Activated naive CD4-positive, alpha-beta T cell treated with anti-CD3 and anti-CD28 coated beads for 36 hours (primary cell): ENCODE measurements around the gene CCDC88A. TPM values are rescaled to one million over a fixed set of nuclear protein-coding genes. Genes with fewer than 3 reads are reported as not detected.
"Not testable (repeated sequence)": the region's sequence is repeated elsewhere in the genome, so short reads cannot be mapped to it uniquely, and the experiment has no call there.

ENCODE experiments used
- CTCF ChIA-PET: fragments of 350-600 bp; sonication (Branson Sonifier 250); formaldehyde crosslinking; loops from one replicate; lab custom pipeline; 2021; ENCODE audit warnings: antibody characterized with exemption; lab: Charles Lee
- DNase-seq: peaks from one replicate; pipeline ENCODE4 v3.0.0-alpha.2; 2020
- H3K27ac Mint-ChIP-seq: one replicate; pipeline ENCODE4 v1.8.0; 2021; ENCODE audit warnings: mild to moderate bottlenecking, mixed read lengths
- H3K27me3 Mint-ChIP-seq: one replicate; pipeline ENCODE4 v1.8.0; 2021; ENCODE audit warnings: low read depth, mixed read lengths
- H3K36me3 Mint-ChIP-seq: one replicate; pipeline ENCODE4 v1.8.0; 2021; ENCODE audit warnings: low read depth, mixed read lengths
- H3K4me1 Mint-ChIP-seq: one replicate; pipeline ENCODE4 v1.8.0; 2021; ENCODE audit warnings: low read depth, mixed read lengths
- H3K4me3 Mint-ChIP-seq: one replicate; pipeline ENCODE4 v1.8.0; 2021; ENCODE audit warnings: mild to moderate bottlenecking, moderate library complexity, mixed read lengths
- H3K9me3 Mint-ChIP-seq: one replicate; pipeline ENCODE4 v1.8.0; 2021; ENCODE audit warnings: mixed read lengths
- intact Hi-C: fragments of 100-400 bp; cut with micrococcal nuclease; formaldehyde crosslinking; loops from one replicate; pipeline ENCODE4 v1.15.1; 2023
- total RNA-seq, 2 experiments: library from RNA; stranded (reverse); gene quantifications; one replicate each; pipeline ENCODE4 v1.2.3, GENCODE V29; 2021

Gene CCDC88A
- 10 to 100 TPM in 1 of 2 experiments, 1 to 10 TPM in 1; 9.7 to 10.7 TPM for total RNA-seq

DNA sequence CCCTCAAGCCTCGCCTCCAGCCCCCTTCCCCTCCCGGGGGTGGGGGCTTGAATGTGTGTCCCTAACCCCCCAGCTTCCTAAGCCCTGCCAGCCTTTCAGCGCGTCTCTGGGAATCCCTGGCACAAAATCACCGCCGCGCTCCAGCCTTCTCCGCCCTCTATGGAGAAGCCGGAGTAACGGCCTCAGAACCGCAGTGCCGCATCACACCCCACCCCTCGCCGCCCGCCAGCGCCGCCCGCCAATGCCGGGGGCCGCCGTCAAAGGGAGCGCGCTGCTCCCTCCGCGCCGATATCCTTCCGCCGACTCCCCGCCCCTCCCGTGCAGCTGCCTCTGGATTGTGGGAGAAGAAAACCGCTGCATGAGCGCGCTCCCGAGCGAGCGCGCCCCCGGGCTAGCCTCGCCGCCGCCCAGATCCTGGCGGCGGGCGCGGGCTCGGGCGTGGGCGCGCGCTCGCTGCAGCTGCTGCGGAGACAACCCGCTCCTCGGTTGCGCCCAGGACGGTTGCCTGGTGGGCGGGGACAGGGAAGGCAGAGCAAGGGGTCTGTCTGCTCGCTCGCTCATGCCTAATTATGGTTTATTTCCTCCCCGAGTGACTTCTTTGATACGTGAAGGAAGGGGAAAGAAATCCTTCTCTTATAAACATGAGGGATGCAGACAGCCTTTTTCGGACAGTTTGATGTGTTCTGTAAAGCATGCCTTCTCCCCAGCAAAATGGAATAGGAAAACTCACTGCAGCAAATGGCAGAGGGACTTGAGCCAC is at the start of gene CCDC88A:
Gene CCDC88A, minus strand, starts transcription at position 178 of the 760 bp plus-strand sequence. CDS start 777 bp downstream, outside the sequence.
- H3K36me3 Mint-ChIP-seq: peaks cover 1% of the 10 kb centered on the region
- H3K27me3 Mint-ChIP-seq: peaks cover 10% of the 10 kb centered on the region
- intact Hi-C loops: loop anchor here (1.0 to 5.0 kb wide), 11 partner anchors 99 to 518 kb away; partner anchors contain the start of genes CFAP36, CLHC1, MTIF2 and PNPT1
- H3K4me1 Mint-ChIP-seq: peaks cover 18% of the 10 kb centered on the region
- CTCF ChIA-PET: interaction anchor here (0.9 to 1.6 kb wide), 2 partner anchors 12 to 135 kb away, joined by 4 to 5 read pairs; no protein-coding TSS in a partner anchor
- DNase-seq: peak; percentile 89
- H3K27ac Mint-ChIP-seq: peak within 1 kb of the TSS; percentile 53
- peak within 1 kb of the TSS; percentile 86 for H3K4me3 Mint-ChIP-seq
- no peaks in the 10 kb centered on the region for H3K9me3 Mint-ChIP-seq

- Mint-ChIP-seq H3K4me3 (no peak overlapping the region), H3K36me3 (no peaks in the 10 kb centered on the region), H3K4me1 (no peaks in the 10 kb centered on the region), H3K9me3 (no peaks in the 10 kb centered on the region), H3K27ac (no peak overlapping the region), H3K27me3 (peaks cover 7% of the 10 kb centered on the region)
- no peak for DNase-seq
- intact Hi-C loops: no loop called here
- CTCF ChIA-PET: no interaction called here
These were observed 42.0 kb upstream of the CCDC88A start for GRCh38 chr2:55461679-55462078.

- Mint-ChIP-seq H3K27me3 (peaks cover 7% of the 10 kb centered on the region), H3K4me1 (no peaks in the 10 kb centered on the region), H3K4me3 (no peak overlapping the region), H3K9me3 (no peaks in the 10 kb centered on the region), H3K36me3 (no peaks in the 10 kb centered on the region), H3K27ac (no peak overlapping the region)
- CTCF ChIA-PET: no interaction called here
- intact Hi-C loops: no loop called here
- DNase-seq: no peak
These were observed 40.9 kb upstream of the CCDC88A start for GRCh38 chr2:55460562-55460961.

DNA sequence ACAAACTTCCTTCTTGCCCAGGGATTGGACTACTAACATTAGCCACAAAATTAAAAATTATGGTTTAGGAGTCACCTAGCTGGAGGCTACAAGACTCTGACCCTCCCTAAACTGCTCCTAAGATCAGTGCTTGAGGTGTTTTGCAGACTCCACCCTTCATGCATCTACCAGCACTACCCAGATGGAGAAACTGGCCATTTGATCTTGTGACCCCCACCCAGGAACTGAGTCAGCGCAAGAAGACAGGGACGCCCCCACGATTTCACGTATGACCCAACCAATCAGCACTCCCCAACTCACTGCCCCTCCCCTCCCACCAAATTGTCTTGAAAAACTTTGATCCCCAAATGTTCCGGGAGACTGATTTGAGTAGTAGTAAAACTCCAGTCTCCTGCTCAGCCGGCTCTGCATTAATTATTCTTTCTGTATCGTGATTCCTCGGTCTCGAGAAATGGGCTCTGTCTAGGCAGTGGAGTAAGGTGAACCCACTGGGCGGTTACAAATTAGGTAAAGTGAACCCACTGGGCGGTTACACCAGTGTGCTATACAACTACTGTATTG is 40.1 kb upstream of the CCDC88A start:
- intact Hi-C loops: no loop called here
- no peak overlapping the region for H3K27ac Mint-ChIP-seq
- no peak for DNase-seq
- no peak overlapping the region for H3K4me3 Mint-ChIP-seq
- H3K9me3 Mint-ChIP-seq: no peaks in the 10 kb centered on the region
- H3K36me3 Mint-ChIP-seq: no peaks in the 10 kb centered on the region
- H3K27me3 Mint-ChIP-seq: peaks cover 7% of the 10 kb centered on the region
- CTCF ChIA-PET: interaction anchor here (0.6 kb wide), 1 partner anchor 26 kb away, joined by 4 read pairs; no protein-coding TSS in a partner anchor
- H3K4me1 Mint-ChIP-seq: no peaks in the 10 kb centered on the region

GRCh38 chr2:55459279-55459678 is 39.6 kb upstream of the CCDC88A start:
- Mint-ChIP-seq H3K36me3 (no peaks in the 10 kb centered on the region), H3K4me3 (no peak overlapping the region), H3K27ac (no peak overlapping the region), H3K9me3 (no peaks in the 10 kb centered on the region), H3K4me1 (no peaks in the 10 kb centered on the region), H3K27me3 (peaks cover 7% of the 10 kb centered on the region)
- CTCF ChIA-PET: interaction anchor here (0.6 kb wide), 1 partner anchor 26 kb away, joined by 4 read pairs; no protein-coding TSS in a partner anchor
- no peak for DNase-seq
- intact Hi-C loops: no loop called here

DNA sequence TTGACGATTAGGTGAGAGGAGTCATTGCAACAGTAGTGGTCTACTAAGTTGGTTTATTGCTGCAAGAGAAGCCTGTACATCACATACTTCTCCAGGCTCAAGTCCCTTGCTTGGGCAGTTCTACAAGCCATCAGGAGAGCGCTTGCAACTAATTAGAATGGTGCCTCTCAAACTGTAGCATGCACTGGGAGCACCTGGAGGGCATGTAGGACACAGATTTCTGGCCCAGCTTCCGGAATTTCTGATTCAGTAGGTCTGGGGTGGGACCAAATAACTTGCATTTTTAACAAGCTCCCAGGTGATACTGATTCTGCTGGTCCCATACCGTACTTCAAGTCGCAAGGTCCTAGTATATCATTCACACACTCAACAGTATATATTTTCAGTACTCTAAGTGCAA is 34.5 kb upstream of the CCDC88A start:
- H3K4me1 Mint-ChIP-seq: no peaks in the 10 kb centered on the region
- no peak for DNase-seq
- no peaks in the 10 kb centered on the region for H3K9me3 Mint-ChIP-seq
- CTCF ChIA-PET: interaction anchor here (0.6 kb wide), 1 partner anchor 19 kb away, joined by 3 read pairs; no protein-coding TSS in a partner anchor
- H3K27me3 Mint-ChIP-seq: no peaks in the 10 kb centered on the region
- no peak overlapping the region for H3K27ac Mint-ChIP-seq
- intact Hi-C loops: no loop called here
- no peak overlapping the region for H3K4me3 Mint-ChIP-seq
- H3K36me3 Mint-ChIP-seq: no peaks in the 10 kb centered on the region

- no peaks in the 10 kb centered on the region for H3K27me3 Mint-ChIP-seq
- no peaks in the 10 kb centered on the region for H3K4me1 Mint-ChIP-seq
- no peaks in the 10 kb centered on the region for H3K9me3 Mint-ChIP-seq
- CTCF ChIA-PET: no interaction called here
- DNase-seq: no peak
- intact Hi-C loops: no loop called here
- no peaks in the 10 kb centered on the region for H3K36me3 Mint-ChIP-seq
- H3K4me3 Mint-ChIP-seq: no peak overlapping the region
- no peak overlapping the region for H3K27ac Mint-ChIP-seq
These were observed 33.2 kb upstream of the CCDC88A start for GRCh38 chr2:55452879-55453278.

DNA sequence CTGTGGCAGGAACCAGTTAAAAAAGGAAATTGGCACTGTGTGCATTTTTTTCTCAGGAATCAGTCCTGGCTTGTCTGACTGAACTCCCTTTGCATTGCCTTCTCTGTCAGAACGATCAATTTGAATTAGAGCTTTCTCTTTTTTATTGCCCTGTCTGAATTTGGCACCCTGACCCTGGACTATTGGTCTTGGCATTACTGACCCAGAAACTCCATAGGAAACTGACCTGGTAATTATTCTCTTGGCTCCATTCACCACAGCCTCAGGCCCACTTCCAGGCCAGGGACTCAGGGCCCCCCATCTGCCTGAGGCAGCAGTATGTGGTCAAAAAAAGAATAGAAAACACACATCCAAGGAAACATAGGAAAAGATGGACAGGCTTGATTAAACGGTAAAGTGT is 32.0 kb upstream of the CCDC88A start:
- H3K9me3 Mint-ChIP-seq: no peaks in the 10 kb centered on the region
- DNase-seq: no peak
- CTCF ChIA-PET: no interaction called here
- intact Hi-C loops: no loop called here
- no peak overlapping the region for H3K4me3 Mint-ChIP-seq
- no peaks in the 10 kb centered on the region for H3K4me1 Mint-ChIP-seq
- no peaks in the 10 kb centered on the region for H3K36me3 Mint-ChIP-seq
- no peak overlapping the region for H3K27ac Mint-ChIP-seq
- no peaks in the 10 kb centered on the region for H3K27me3 Mint-ChIP-seq

GRCh38 chr2:55450014-55450413 is 30.4 kb upstream of the CCDC88A start:
- CTCF ChIA-PET, H3K9me3 Mint-ChIP-seq, H3K27me3 Mint-ChIP-seq, H3K36me3 Mint-ChIP-seq, DNase-seq, intact Hi-C loops, H3K27ac Mint-ChIP-seq, H3K4me3 Mint-ChIP-seq, H3K4me1 Mint-ChIP-seq: not testable (repeated sequence)

DNA sequence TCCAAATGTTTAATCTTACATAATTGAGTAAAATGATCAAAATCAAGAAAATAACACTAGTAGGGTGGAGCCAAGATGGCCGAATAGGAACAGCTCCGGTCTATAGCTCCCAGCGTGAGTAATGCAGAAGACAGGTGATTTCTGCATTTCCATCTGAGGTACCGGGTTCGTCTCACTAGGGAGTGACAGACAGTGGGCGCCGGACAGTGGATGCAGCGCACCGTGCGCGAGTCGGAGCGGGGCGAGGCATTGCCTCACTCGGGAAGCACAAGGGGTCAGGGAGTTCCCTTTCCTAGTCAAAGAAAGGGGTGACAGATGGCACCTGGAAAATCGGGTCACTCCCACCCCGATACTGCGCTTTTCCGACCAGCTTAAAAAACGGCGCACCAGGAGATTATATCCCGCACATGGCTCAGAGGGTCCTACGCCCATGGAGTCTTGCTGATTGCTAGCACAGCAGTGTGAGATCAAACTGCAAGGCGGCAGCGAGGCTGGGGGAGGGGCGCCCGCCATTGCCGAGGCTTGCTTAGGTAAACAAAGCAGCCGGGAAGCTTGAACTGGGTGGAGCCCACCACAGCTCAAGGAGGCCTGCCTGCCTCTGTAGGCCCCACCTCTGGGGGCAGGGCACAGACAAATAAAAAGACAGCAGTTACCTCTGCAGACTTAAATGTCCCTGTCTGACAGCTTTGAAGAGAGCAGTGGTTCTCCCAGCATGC is 22.5 kb upstream of the CCDC88A start:
- H3K4me1 Mint-ChIP-seq, H3K4me3 Mint-ChIP-seq, DNase-seq, H3K36me3 Mint-ChIP-seq, H3K27me3 Mint-ChIP-seq, H3K9me3 Mint-ChIP-seq, intact Hi-C loops, H3K27ac Mint-ChIP-seq: not testable (repeated sequence)
- CTCF ChIA-PET: interaction anchor here (1.2 kb wide), 1 partner anchor 11 kb away, joined by 3 read pairs; no protein-coding TSS in a partner anchor

DNA sequence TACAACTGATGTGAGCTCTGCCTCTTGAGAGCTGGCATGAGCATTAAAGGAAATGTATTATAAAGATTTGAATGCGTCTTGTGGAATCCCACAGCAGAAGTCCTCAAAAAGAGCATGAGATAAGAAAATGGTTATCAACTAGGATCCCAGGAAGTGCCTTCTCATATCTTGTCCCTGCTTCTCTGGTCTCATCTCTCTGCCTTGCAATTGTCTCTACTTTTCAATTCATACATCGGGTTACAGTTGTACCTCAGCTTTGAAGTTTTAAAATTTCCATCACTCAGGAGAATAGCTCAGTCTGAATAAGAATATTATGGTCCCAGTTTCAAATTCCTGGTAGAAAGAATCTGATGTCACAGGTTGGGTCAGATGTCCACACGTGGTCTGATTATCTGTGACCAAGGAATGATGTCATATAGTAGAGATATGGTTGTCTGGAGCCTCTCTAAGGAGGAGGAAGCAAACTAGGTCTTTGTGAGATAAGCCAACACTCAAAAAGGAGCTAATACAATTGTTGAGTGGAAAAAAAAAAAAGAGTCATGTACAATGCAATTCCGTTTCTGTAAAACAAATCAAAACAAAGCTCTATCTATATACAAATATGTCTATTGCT is 21.7 kb upstream of the CCDC88A start:
- DNase-seq: no peak
- intact Hi-C loops: no loop called here
- H3K9me3 Mint-ChIP-seq: no peaks in the 10 kb centered on the region
- no peaks in the 10 kb centered on the region for H3K36me3 Mint-ChIP-seq
- H3K4me3 Mint-ChIP-seq: no peak overlapping the region
- no peaks in the 10 kb centered on the region for H3K4me1 Mint-ChIP-seq
- H3K27me3 Mint-ChIP-seq: no peaks in the 10 kb centered on the region
- H3K27ac Mint-ChIP-seq: no peak overlapping the region
- CTCF ChIA-PET: interaction anchor here (0.5 to 1.2 kb wide), 2 partner anchors 10 to 259 kb away, joined by 3 read pairs; no protein-coding TSS in a partner anchor

- Mint-ChIP-seq H3K4me1 (no peaks in the 10 kb centered on the region), H3K4me3 (no peak overlapping the region), H3K9me3 (no peaks in the 10 kb centered on the region), H3K36me3 (no peaks in the 10 kb centered on the region), H3K27ac (no peak overlapping the region), H3K27me3 (no peaks in the 10 kb centered on the region)
- no peak for DNase-seq
- intact Hi-C loops: no loop called here
- CTCF ChIA-PET: interaction anchor here (0.6 to 2.1 kb wide), 2 partner anchors 9 to 70 kb away, joined by 4 to 5 read pairs; no protein-coding TSS in a partner anchor
These were observed 19.4 kb upstream of the CCDC88A start for GRCh38 chr2:55439101-55439397.
